RCC 7860 (cell line): ENCODE data around the gene EPHB6.
A peak's percentile ranks its signal among the peaks of the same experiment; 100 is the strongest.

Source experiments
- DNase-seq: peaks from one replicate; pipeline ENCODE4 v3.0.0-alpha.2; 2015; ENCODE audit warnings: low spot score
- FAIRE-seq: peaks from 2 replicates; lab custom pipeline; 2012; peaks lifted over from hg19 to GRCh38; lab: Jason Lieb, UNC

EPHB6 gene

GRCh38 chr7:142854372-142855113, at the start of gene EPHB6:
Gene EPHB6, plus strand, starts transcription at chr7:142855076. Its CDS starts 8,152 bp downstream, at chr7:142863228.
- no peak for FAIRE-seq
- peak; percentile 27 for DNase-seq

- FAIRE-seq (no peak), DNase-seq (no peak)
Measured at GRCh38 chr7:142805350-142806021, 49.4 kb upstream of the EPHB6 start.

DNA sequence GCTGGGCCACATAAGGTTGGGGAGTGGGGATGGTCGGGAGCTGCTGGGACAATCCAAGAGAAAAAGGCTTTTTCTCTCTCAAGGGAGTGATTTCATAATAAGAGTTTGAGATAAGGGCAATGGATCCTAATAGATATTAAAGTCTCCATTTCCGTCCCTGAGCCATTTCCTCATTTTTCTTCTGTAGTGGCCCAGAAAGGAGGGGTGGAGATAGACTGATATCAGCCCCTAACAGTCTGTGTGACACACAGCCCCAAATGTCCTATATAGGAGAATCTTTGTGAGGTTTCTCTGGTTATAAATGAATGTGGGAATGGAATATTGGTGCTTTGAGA, 48.9 kb upstream of the EPHB6 start:
- no peak for DNase-seq
- no peak for FAIRE-seq

GRCh38 chr7:142806957-142807356, 47.9 kb upstream of the EPHB6 start:
- FAIRE-seq (no peak), DNase-seq (no peak)

GRCh38 chr7:142807855-142808460, 46.9 kb upstream of the EPHB6 start:
- no peak for DNase-seq
- no peak for FAIRE-seq

DNA sequence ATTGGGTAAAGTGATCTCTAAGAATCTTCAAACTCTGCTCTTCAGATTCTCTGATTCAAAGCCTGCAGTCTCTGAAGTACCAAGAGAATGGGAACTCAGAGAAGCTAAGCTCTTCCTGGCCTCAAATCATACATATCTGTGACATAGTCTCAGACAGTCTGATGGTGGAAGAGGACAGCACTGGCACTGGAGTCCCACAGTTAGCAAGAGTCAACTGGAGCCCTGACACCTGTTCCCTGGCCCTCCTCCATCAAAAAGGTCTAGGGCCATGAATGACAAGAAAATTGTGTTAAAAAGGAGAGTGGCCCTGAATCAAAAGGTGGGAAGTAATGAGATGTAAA, 46.4 kb upstream of the EPHB6 start:
- no peak for FAIRE-seq

GRCh38 chr7:142808802-142809583, 45.9 kb upstream of the EPHB6 start:
- FAIRE-seq (no peak), DNase-seq (no peak)

More for the DNA sequence above, 46.4 kb upstream of the EPHB6 start:
- no peak for DNase-seq

DNA sequence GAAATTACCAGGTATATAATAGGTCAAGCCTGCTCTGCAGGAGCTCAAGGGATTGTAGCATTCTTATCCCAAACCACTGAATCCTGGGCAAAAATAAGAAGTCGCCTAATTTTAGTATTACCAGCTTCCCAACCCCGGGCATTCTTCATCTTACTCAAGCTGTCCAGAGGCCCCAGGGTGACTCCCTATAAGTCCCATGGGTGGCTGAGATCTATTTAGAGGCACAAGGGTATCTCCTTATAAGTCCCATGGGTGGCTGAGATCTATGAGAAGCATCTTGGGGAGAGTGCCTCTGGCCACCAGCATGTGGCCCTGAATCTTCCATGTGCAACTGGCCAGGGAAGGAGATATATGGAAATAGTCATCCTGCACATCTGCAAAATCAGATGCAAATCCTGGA, 45.2 kb upstream of the EPHB6 start:
- DNase-seq: no peak
- FAIRE-seq: no peak

DNA sequence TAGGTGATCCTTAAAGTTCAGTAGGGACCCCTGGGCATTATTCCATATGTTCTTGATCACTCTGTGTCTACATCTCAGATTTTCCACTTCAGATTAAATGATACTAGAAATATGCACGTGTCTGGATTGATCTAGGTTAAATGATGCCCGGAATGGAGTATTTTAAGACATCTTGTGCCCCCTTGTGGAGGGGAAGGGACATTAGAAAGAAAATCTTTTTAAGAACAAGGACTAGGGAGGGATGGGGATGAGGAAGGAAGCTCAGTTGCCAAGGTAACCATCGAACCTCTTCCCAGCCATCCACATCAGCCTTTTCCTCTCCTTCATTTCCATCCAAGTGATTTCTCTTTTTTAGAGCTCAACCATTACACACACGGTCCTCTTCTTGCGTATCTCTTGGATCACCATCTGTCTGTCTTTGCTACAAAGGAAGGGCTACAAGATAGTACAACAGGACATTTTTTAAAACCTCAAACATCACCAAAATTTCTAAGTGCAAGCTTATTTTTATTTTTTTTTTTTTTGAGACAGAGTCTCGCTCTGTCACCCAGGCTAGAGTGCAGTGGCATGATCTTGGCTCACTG, 43.6 kb upstream of the EPHB6 start:
- FAIRE-seq (no peak), DNase-seq (peak; percentile 48)

GRCh38 chr7:142812437-142813215, 42.2 kb upstream of the EPHB6 start:
- FAIRE-seq (no peak), DNase-seq (no peak)

DNA sequence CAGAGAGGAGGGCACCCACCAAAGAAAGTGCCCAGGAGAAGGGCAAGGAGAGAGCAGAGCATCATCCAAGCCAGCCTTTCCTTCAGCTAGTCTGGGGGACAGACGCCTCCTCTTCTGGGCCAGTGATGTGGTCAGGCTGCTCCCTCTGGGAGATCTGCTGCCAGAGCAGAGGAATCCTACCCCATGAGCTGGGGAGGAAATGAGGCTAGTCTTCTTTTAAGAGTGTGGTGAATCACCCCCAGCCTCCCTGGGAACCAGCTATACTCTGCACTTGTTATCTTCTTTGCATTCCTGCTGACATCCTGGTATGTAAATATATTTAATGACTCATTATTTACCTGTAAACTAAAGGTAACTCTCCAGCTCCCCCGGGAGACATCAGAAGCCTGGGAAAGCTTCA, 41.6 kb upstream of the EPHB6 start:
- no peak for DNase-seq

GRCh38 chr7:142813699-142814098, 41.2 kb upstream of the EPHB6 start:
- FAIRE-seq (no peak), DNase-seq (no peak)

More for the DNA sequence above, 41.6 kb upstream of the EPHB6 start:
- FAIRE-seq: no peak

DNA sequence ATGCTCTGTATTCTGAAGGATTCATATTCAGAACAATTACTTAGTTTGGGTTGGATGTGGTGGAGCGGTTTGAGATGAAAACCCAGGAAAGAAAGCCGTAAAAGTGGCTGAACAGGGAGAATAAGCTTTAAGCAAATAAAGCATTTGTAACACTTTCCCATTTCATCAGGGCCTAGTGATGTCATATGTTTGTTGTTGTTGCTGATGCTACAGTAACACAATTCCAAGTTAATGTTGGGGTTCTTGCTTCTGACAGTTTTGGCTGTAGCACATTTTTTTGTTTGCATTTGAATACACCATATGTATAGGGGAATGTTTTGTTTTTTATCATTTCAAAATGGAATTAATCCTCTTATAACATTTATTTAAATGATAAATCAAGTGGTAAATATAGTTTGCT, 40.4 kb upstream of the EPHB6 start:
- FAIRE-seq: no peak

GRCh38 chr7:142815134-142815533, 39.7 kb upstream of the EPHB6 start:
- FAIRE-seq (no peak), DNase-seq (no peak)

More for the DNA sequence above, 40.4 kb upstream of the EPHB6 start:
- no peak for DNase-seq

GRCh38 chr7:142817506-142817905, 37.4 kb upstream of the EPHB6 start:
- FAIRE-seq: no peak
- DNase-seq: no peak

- DNase-seq (no peak), FAIRE-seq (no peak)
Measured at GRCh38 chr7:142819530-142819929, 35.3 kb upstream of the EPHB6 start.

DNA sequence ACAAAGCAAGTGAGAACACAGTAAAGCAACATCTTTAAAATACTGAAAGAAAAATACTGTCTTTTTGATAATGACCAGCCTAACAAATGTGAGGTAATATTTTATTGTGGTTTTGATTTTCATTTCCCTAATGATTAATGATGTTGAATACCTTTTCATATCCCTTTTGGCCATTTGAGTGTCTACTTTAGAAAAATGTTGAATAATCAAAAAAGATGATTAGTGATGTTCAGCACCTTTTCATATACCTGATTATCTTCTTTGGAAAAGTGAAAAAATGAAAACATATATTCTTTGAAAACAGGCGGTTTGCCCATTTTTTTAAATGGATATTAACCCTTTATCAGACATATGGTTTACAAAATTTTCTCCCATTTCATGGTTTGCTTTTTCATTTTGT, 32.2 kb upstream of the EPHB6 start:
- FAIRE-seq: no peak

DNA sequence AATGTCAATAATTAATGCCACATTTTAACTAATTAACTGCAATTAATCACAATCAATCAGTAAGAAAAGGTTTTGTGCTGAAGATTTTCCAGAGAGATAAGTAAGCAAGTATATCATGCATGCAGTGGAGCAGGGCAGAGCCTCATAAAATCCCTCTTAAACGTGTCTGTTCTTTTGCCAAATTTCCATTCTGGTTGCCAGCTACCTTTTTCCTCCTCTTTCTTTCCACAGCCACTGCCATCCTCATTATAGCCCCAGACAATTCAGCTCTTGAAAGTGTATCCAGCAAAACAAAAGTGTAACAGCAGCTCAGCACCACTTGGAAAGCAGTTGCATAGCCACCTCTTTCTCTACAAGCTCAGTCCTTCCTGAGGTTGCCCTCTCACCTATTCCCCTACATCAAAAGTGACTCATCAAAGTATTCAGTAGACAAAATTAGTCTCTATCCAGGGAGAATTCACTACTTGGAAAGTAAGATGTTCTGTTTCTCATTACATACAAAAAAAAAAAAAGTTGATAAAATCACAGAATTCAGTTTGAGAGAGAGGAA, 26.9 kb upstream of the EPHB6 start:
- DNase-seq (no peak), FAIRE-seq (no peak)

More for the DNA sequence above, 32.2 kb upstream of the EPHB6 start:
- no peak for DNase-seq

GRCh38 chr7:142832417-142832816, 22.5 kb upstream of the EPHB6 start:
- DNase-seq: no peak
- FAIRE-seq: no peak
